ENCODE results near the gene VSTM4.

DNA sequence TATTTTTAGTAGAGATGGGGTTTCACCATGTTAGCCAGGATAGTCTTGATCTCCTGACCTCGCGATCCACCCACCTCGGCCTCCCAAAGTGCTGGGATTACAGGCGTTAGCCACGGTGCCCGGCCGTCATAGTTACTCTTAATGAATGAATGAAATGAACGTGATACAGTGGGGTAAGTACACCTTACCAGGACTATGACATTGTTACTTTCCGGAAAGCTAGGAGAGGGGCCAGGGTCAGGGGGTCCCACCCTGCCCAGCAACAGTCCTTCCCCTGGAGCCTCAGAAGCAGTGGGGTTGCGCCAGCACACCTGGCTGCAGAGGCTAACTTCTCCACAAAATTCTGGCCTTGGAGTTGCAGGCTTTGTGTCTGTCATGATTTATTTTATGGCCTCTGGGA, 21.4 kb downstream of the VSTM4 start:
- TF ChIP-seq, protein P1, sequence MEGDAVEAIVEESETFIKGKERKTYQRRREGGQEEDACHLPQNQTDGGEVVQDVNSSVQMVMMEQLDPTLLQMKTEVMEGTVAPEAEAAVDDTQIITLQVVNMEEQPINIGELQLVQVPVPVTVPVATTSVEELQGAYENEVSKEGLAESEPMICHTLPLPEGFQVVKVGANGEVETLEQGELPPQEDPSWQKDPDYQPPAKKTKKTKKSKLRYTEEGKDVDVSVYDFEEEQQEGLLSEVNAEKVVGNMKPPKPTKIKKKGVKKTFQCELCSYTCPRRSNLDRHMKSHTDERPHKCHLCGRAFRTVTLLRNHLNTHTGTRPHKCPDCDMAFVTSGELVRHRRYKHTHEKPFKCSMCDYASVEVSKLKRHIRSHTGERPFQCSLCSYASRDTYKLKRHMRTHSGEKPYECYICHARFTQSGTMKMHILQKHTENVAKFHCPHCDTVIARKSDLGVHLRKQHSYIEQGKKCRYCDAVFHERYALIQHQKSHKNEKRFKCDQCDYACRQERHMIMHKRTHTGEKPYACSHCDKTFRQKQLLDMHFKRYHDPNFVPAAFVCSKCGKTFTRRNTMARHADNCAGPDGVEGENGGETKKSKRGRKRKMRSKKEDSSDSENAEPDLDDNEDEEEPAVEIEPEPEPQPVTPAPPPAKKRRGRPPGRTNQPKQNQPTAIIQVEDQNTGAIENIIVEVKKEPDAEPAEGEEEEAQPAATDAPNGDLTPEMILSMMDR (IDR thresholded peaks at IDR 0.05 in 2 of 3, conservative IDR thresholded peaks at IDR 0.05 in 1 of 3; ENCODE audit: borderline replicate concordance in 1 of 3, insufficient read depth in 1 of 3, low read depth in 2 of 3, low read length in 2 of 3): no peak
- no peak for TF ChIP-seq EZH2 (IDR thresholded peaks at IDR 0.05)
- no peak for TF ChIP-seq YY1 (IDR thresholded peaks at IDR 0.05; ENCODE audit: extremely low read depth, insufficient replicate concordance, low read depth, low read length)
- no peak for TF ChIP-seq POLR2A (IDR thresholded peaks at IDR 0.05; ENCODE audit: borderline replicate concordance, extremely low read depth, insufficient read depth, insufficient read length)
- no peak for TF ChIP-seq FOSL1 (IDR thresholded peaks at IDR 0.05; ENCODE audit: low read depth)
- TF ChIP-seq POLR2AphosphoS5 (IDR thresholded peaks at IDR 0.05; ENCODE audit: low read depth, low read length): no peak
- TF ChIP-seq EZH2phosphoT487 (IDR thresholded peaks at IDR 0.05; ENCODE audit: borderline replicate concordance): no peak
- no peak for TF ChIP-seq SP1 (IDR thresholded peaks at IDR 0.05; ENCODE audit: low read depth)
- TF ChIP-seq, protein P2, sequence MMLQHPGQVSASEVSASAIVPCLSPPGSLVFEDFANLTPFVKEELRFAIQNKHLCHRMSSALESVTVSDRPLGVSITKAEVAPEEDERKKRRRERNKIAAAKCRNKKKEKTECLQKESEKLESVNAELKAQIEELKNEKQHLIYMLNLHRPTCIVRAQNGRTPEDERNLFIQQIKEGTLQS (IDR thresholded peaks at IDR 0.05): no peak
- no peak for TF ChIP-seq ELF1 (IDR thresholded peaks at IDR 0.05; ENCODE audit: borderline replicate concordance, low read depth)
